IPS-NIHi11 (cell line): ENCODE data around the gene LRRC14B.
"Not testable (repeated sequence)": the region's sequence is repeated elsewhere in the genome, so short reads cannot be mapped to it uniquely, and the experiment has no call there.

Experiments
- DNase-seq: peaks from one replicate; pipeline ENCODE4 v3.0.0; 2012; ENCODE audit warnings: mixed read lengths, low spot score

The LRRC14B gene

GRCh38 chr5:241045-241669, 49.9 kb downstream of the LRRC14B start:
- DNase-seq: not testable (repeated sequence)

GRCh38 chr5:243683-244367, 52.5 kb downstream of the LRRC14B start:
- DNase-seq: not testable (repeated sequence)

DNA sequence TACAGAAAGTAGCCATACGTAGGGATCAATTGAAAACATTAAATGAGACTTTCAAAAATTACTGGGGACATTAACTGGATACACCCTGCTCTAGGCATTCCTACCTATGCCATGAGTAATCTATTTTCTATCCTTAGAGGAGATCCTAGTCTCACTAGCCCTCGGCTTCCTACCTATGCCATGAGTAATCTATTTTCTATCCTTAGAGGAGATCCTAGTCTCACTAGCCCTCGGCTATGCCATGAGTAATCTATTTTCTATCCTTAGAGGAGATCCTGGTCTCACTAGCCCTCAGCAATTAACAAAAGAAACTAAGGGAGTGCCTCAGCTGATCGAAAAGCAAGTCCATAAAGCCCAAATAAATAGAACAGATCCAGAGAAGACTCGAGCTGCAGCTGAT, 54.4 kb downstream of the LRRC14B start:
- DNase-seq: not testable (repeated sequence)
